WERI-Rb-1 (cell line): ENCODE measurements around the gene LGI4.
A peak's percentile ranks its signal among the peaks of the same experiment; 100 is the strongest.

Experiments
- DNase-seq: peaks from one replicate; pipeline ENCODE4 v3.0.0-alpha.2; 2020
- H3K27ac ChIP-seq: fragments of 250-450 bp; sonication (Bioruptor Pico); 2 replicates; pipeline ENCODE4 v1.5.1; 2020; ENCODE audit warnings: mild to moderate bottlenecking, moderate library complexity
- H3K27me3 ChIP-seq: fragments of 250-450 bp; sonication (Bioruptor Pico); 2 replicates; pipeline ENCODE4 v1.5.1; 2021; ENCODE audit warnings: mild to moderate bottlenecking, low read depth, moderate library complexity; ENCODE audit not compliant: insufficient read depth, severe bottlenecking
- H3K36me3 ChIP-seq: fragments of 250-450 bp; sonication (Bioruptor Pico); 2 replicates; pipeline ENCODE4 v1.5.1; 2020; ENCODE audit warnings: mild to moderate bottlenecking, moderate library complexity
- H3K4me3 ChIP-seq: 2 replicates; pipeline ENCODE4 v1.5.1; 2011; ENCODE audit warnings: low read depth, mild to moderate bottlenecking, control low read depth, low read length
- H3K9me3 ChIP-seq: fragments of 250-450 bp; sonication (Bioruptor Pico); 2 replicates; pipeline ENCODE4 v1.5.1; 2021; ENCODE audit warnings: mild to moderate bottlenecking, moderate library complexity; ENCODE audit not compliant: severe bottlenecking
- CTCF ChIP-seq: IDR thresholded peaks from 2 replicates; pipeline ENCODE4 v1.5.1; 2011; ENCODE audit warnings: low read depth, mild to moderate bottlenecking, control low read depth, inconsistent platforms, low read length

Gene LGI4

GRCh38 chr19:35119578-35120155, 15.2 kb downstream of the LGI4 start:
- no peak for DNase-seq
- H3K27me3 ChIP-seq, result no peaks in the 10 kb centered on the region

GRCh38 chr19:35119091-35119490, 15.8 kb downstream of the LGI4 start:
- Histone ChIP-seq H3K27ac (peak overlapping the region; percentile 98), H3K9me3 (no peaks in the 10 kb centered on the region), H3K4me3 (no peak overlapping the region), H3K36me3 (peaks cover 7% of the 10 kb centered on the region), H3K27me3 (no peaks in the 10 kb centered on the region)
- TF ChIP-seq CTCF, result no peak
- no peak for DNase-seq

More at GRCh38 chr19:35119578-35120155, 15.2 kb downstream of the LGI4 start:
- no peak for TF ChIP-seq CTCF
- H3K4me3 ChIP-seq, result no peak overlapping the region
- H3K9me3 ChIP-seq, result no peaks in the 10 kb centered on the region
- peaks cover 9% of the 10 kb centered on the region for H3K36me3 ChIP-seq
- peak overlapping the region; percentile 98 for H3K27ac ChIP-seq

- no peak for DNase-seq
- Histone ChIP-seq H3K4me3 (no peak overlapping the region), H3K27ac (peak overlapping the region; percentile 98), H3K27me3 (no peaks in the 10 kb centered on the region), H3K36me3 (peaks cover under 1% of the 10 kb centered on the region; the same call in 1 of the 2 replicates), H3K9me3 (no peaks in the 10 kb centered on the region)
- TF ChIP-seq CTCF, result no peak
Measured at GRCh38 chr19:35118268-35119020, 16.4 kb downstream of the LGI4 start.

GRCh38 chr19:35117799-35118198, 17.1 kb downstream of the LGI4 start:
- Histone ChIP-seq H3K36me3 (no peaks in the 10 kb centered on the region), H3K9me3 (no peaks in the 10 kb centered on the region), H3K27me3 (no peaks in the 10 kb centered on the region), H3K27ac (peak overlapping the region; percentile 98), H3K4me3 (no peak overlapping the region)
- no peak for DNase-seq
- no peak for TF ChIP-seq CTCF

- peak overlapping the region; percentile 98 for H3K27ac ChIP-seq
- H3K9me3 ChIP-seq, result no peaks in the 10 kb centered on the region
- DNase-seq, result peak; percentile 97
- no peaks in the 10 kb centered on the region for H3K27me3 ChIP-seq
- H3K4me3 ChIP-seq, result peak overlapping the region; percentile 32
- TF ChIP-seq CTCF, result no peak
- no peaks in the 10 kb centered on the region for H3K36me3 ChIP-seq
Measured at GRCh38 chr19:35117116-35117515, 17.7 kb downstream of the LGI4 start.
